RWPE2 (cell line): ENCODE measurements around the gene SLC44A3.
A peak's percentile ranks its signal among the peaks of the same experiment; 100 is the strongest.

Source experiments
- ATAC-seq: fragments of 200-7000 bp; cut with Tn5 transposase; 3 replicates; pipeline ENCODE4 v1.9.1; 2021; ENCODE audit warnings: low read depth
- DNase-seq: peaks from one replicate; pipeline ENCODE4 v3.0.0-alpha.2; 2020; ENCODE audit warnings: low spot score
- H3K27ac ChIP-seq: fragments of 450-650 bp; 2 replicates; pipeline ENCODE4 v1.5.1; 2017; ENCODE audit warnings: mild to moderate bottlenecking; ENCODE audit not compliant: poor library complexity, severe bottlenecking
- H3K27me3 ChIP-seq: fragments of 250-450 bp; sonication (Bioruptor Pico); 2 replicates; pipeline ENCODE4 v1.5.1; 2021; ENCODE audit warnings: mild to moderate bottlenecking, moderate library complexity; ENCODE audit not compliant: insufficient read depth, poor library complexity, severe bottlenecking
- H3K36me3 ChIP-seq: fragments of 250-450 bp; sonication (Bioruptor Pico); 2 replicates; pipeline ENCODE4 v1.5.1; 2020; ENCODE audit warnings: low read depth, mild to moderate bottlenecking, moderate library complexity
- H3K4me1 ChIP-seq: fragments of 250-450 bp; sonication (Bioruptor Pico); 2 replicates; pipeline ENCODE4 v1.5.1; 2021; ENCODE audit warnings: mild to moderate bottlenecking, moderate library complexity; ENCODE audit not compliant: insufficient read depth, poor library complexity, severe bottlenecking
- H3K4me3 ChIP-seq: fragments of 250-450 bp; sonication (Bioruptor Pico); 2 replicates; pipeline ENCODE4 v1.5.1; 2021; ENCODE audit warnings: mild to moderate bottlenecking, moderate library complexity; ENCODE audit not compliant: severe bottlenecking
- H3K9me3 ChIP-seq: fragments of 250-450 bp; sonication (Bioruptor Pico); 2 replicates; pipeline ENCODE4 v1.5.1; 2021; ENCODE audit warnings: mild to moderate bottlenecking, moderate library complexity; ENCODE audit not compliant: severe bottlenecking
- CTCF ChIP-seq: fragments of 450-650 bp; IDR thresholded peaks from one replicate; pipeline ENCODE4 v1.5.1; 2017; ENCODE audit warnings: mild to moderate bottlenecking, moderate library complexity; ENCODE audit not compliant: poor library complexity, severe bottlenecking

SLC44A3 gene

GRCh38 chr1:94799206-94799605 lies 21.0 kb upstream of the SLC44A3 start:
- no peaks in the 10 kb centered on the region for H3K9me3 ChIP-seq
- no peak overlapping the region for H3K4me3 ChIP-seq
- no peak for ATAC-seq
- no peaks in the 10 kb centered on the region for H3K27me3 ChIP-seq
- no peak for DNase-seq
- no peaks in the 10 kb centered on the region for H3K36me3 ChIP-seq
- peak overlapping the region; percentile 90 for H3K27ac ChIP-seq
- H3K4me1 ChIP-seq = peaks cover 19% of the 10 kb centered on the region
- TF ChIP-seq CTCF = no peak

DNA sequence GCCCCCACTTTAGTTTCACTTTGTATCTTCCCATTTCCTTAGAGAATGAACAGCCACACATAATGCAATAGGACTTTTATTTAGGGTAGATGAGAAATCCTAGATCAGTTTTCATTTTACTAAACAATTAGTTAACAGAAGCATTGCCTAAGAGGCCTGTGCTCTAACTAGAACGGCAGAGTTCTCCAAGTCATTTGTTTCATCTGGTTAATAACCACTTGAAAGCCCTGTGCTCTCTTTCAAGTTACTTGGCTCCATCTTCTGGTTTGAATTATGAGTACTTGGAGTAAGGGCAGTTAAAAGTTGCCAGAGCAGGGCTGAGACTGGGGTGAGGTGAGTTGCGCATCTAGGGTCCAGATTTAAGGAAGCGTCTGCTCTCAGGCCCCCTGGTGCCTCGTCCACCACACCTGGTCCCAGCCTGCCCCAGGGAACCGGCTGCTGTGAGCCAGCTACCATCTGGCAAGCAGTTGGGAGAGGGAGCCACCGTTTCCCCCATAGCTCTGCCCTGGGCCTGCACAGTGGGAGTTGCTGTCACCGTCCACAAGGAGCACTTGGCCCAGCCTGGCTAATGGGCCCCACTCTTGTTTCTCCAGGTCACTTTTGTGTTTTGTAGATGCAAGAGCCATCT lies 18.1 kb upstream of the SLC44A3 start:
- DNase-seq (no peak), ATAC-seq (peak; percentile 94)
- H3K27ac ChIP-seq = peak overlapping the region; percentile 90
- peaks cover 23% of the 10 kb centered on the region for H3K4me1 ChIP-seq
- H3K36me3 ChIP-seq = no peaks in the 10 kb centered on the region
- no peaks in the 10 kb centered on the region for H3K27me3 ChIP-seq
- H3K4me3 ChIP-seq = peak overlapping the region; percentile 10
- H3K9me3 ChIP-seq = no peaks in the 10 kb centered on the region
- TF ChIP-seq CTCF = peak; percentile 86

- Histone ChIP-seq H3K9me3 (no peaks in the 10 kb centered on the region), H3K36me3 (no peaks in the 10 kb centered on the region), H3K27ac (peak overlapping the region; percentile 90), H3K27me3 (no peaks in the 10 kb centered on the region), H3K4me1 (peaks cover 23% of the 10 kb centered on the region), H3K4me3 (no peak overlapping the region)
- ATAC-seq (no peak), DNase-seq (no peak)
- TF ChIP-seq CTCF = no peak
Observed at GRCh38 chr1:94803106-94803505, 17.1 kb upstream of the SLC44A3 start.

- TF ChIP-seq CTCF = no peak
- DNase-seq (no peak), ATAC-seq (no peak)
- peak overlapping the region; percentile 90 for H3K27ac ChIP-seq
- peaks cover 23% of the 10 kb centered on the region for H3K4me1 ChIP-seq
- H3K4me3 ChIP-seq = no peak overlapping the region
- no peaks in the 10 kb centered on the region for H3K27me3 ChIP-seq
- no peaks in the 10 kb centered on the region for H3K9me3 ChIP-seq
- no peaks in the 10 kb centered on the region for H3K36me3 ChIP-seq
Observed at GRCh38 chr1:94803517-94804441, 16.4 kb upstream of the SLC44A3 start.

DNA sequence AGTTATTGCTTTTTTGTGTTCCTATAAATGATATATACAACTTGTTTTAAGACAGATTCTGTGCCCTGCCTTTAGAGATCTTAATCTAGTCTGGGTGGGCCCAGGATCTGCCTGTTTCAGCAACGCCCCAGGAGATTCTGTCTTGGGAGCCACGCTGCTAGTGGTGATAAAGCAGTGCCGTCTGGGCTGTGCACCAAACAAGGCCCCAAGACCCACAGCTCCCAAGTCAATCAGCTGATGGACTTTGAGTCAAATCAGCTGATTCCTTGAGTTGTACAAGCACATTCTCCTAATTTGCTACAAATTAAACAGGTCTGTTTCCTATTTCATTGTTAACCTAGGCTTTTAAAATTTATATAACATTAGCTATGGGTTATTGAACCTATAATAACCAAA lies 15.7 kb upstream of the SLC44A3 start:
- H3K4me3 ChIP-seq = no peak overlapping the region
- H3K36me3 ChIP-seq = no peaks in the 10 kb centered on the region
- DNase-seq = no peak
- H3K4me1 ChIP-seq = peaks cover 17% of the 10 kb centered on the region
- no peak for TF ChIP-seq CTCF
- no peak for ATAC-seq
- no peaks in the 10 kb centered on the region for H3K9me3 ChIP-seq
- H3K27me3 ChIP-seq = no peaks in the 10 kb centered on the region
- no peak overlapping the region for H3K27ac ChIP-seq
